ENCODE data around the gene IL1RL1. TPM values are rescaled to one million over a fixed set of nuclear protein-coding genes. Genes with fewer than 3 reads are reported as not detected.
"Not testable (repeated sequence)": the region's sequence is repeated elsewhere in the genome, so short reads cannot be mapped to it uniquely, and the experiment has no call there.

The IL1RL1 gene
- total RNA-seq, 4 donors from 2014 or later = 0.98 to 6.6 (median 1.2) TPM

- Histone ChIP-seq H3K4me1 (no peaks in the 10 kb centered on the region), H3K36me3 (no peaks in the 10 kb centered on the region), H3K4me3 (no peak overlapping the region), H3K27me3 (no peaks in the 10 kb centered on the region), H3K9me3 (no peaks in the 10 kb centered on the region), H3K27ac (no peak overlapping the region)
- 89% methylated on average over 2 of the region's 2 CpGs for WGBS
- TF ChIP-seq CTCF (IDR thresholded peaks at IDR 0.05) = no peak
- no peak for TF ChIP-seq POLR2A (IDR thresholded peaks at IDR 0.05)
- no peak for TF ChIP-seq POLR2AphosphoS5 (IDR thresholded peaks at IDR 0.05)
- no peak for TF ChIP-seq EP300 (IDR thresholded peaks at IDR 0.05)
- no peak for DNase-seq (ENCODE audit: low spot score in 2 of 2)
Measured at GRCh38 chr2:102318437-102318836, 7.1 kb downstream of the IL1RL1 start.

DNA sequence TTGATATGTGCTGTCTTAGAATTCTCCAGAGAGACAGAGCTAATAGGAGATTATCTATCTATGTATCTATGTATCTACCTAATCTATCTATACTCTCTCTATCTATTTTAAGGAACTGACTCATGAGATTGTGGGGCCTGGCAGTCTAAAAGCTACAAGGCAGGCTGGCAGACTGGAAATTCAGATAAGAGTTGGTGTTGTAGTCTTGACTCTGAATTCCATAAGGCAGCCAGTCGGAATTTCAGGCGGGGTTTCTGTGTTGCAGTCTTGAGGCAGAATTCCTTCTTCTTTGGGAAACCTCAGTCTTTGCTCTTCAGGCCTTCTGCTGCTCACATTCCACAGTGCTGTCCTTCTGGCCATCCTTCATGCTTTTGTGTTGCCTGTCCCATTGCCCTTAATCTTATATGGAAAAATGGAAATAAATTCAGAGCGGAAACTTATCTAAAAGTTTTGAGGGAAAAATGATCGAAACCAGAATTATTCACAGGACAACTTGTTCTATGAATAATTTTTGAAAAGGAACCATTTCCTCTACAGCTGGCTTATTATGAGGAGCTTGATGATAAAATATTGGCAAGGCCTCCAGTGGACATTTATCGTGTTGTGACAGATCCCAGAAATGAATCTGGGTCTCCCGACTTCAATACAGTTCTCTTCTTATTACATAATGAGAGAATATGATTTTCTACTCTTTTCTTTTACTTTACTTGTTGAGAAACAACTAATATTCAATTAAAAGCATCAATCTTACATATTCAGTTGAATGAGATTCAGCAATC, 10.8 kb downstream of the IL1RL1 start:
- no peak for DNase-seq (ENCODE audit: low spot score in 2 of 2)

GRCh38 chr2:102324914-102325313, 13.6 kb downstream of the IL1RL1 start:
- H3K27ac ChIP-seq; H3K4me3 ChIP-seq; DNase-seq (ENCODE audit: low spot score in 2 of 2); H3K27me3 ChIP-seq; H3K36me3 ChIP-seq; H3K9me3 ChIP-seq; H3K4me1 ChIP-seq: not testable (repeated sequence)
- 94% methylated on average over 2 of the region's 5 CpGs for WGBS

More for the DNA sequence above, 10.8 kb downstream of the IL1RL1 start:
- TF ChIP-seq POLR2A (IDR thresholded peaks at IDR 0.05) (no peak), POLR2AphosphoS5 (IDR thresholded peaks at IDR 0.05) (no peak), CTCF (IDR thresholded peaks at IDR 0.05) (no peak), EP300 (IDR thresholded peaks at IDR 0.05) (no peak)
- Histone ChIP-seq H3K4me1 (no peaks in the 10 kb centered on the region), H3K27me3 (no peaks in the 10 kb centered on the region), H3K4me3 (no peak overlapping the region), H3K27ac (no peak overlapping the region), H3K9me3 (no peaks in the 10 kb centered on the region), H3K36me3 (no peaks in the 10 kb centered on the region)
- 55% methylated on average over 6 of the region's 6 CpGs for WGBS

DNA sequence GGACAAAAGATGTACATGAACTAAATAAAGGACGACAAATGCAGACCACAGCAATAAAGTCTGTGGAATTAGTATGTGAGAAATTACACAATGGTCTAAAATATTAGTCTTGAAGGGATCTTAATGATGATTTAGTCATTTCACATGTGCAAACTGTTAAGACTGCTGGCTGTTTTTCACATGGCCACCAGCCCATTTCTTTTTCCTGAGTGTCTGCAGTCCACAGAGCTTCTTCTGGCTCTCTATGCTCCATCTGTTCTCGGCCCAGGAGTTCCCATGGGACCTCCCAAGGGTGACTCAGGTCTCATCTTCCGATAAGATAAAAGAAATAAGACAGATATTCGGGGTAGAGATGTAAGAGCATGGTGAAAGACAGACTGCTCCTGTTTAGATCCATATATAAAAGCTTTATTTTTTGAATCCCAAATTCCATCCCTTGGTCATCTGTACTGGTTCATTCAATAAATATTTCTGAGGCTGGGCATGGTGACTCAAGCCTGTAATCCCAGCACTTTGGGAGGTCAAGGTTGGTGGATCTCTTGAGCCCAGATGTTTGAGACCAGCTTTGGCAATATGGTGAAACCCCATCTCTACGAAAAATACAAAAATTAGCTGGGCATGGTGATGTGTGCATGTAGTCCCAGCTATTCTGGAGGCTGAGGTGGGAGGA, 20.1 kb downstream of the IL1RL1 start:
- H3K27me3 ChIP-seq = no peaks in the 10 kb centered on the region
- H3K4me3 ChIP-seq = no peak overlapping the region
- H3K36me3 ChIP-seq = no peaks in the 10 kb centered on the region
- TF ChIP-seq POLR2AphosphoS5 (IDR thresholded peaks at IDR 0.05) (no peak), EP300 (IDR thresholded peaks at IDR 0.05) (no peak), POLR2A (IDR thresholded peaks at IDR 0.05) (no peak), CTCF (IDR thresholded peaks at IDR 0.05) (no peak)
- peaks cover 2% of the 10 kb centered on the region for H3K4me1 ChIP-seq
- WGBS = 65% methylated on average over 5 of the region's 5 CpGs
- no peak overlapping the region for H3K27ac ChIP-seq
- DNase-seq (ENCODE audit: low spot score in 2 of 2) = no peak
- H3K9me3 ChIP-seq = no peaks in the 10 kb centered on the region

DNA sequence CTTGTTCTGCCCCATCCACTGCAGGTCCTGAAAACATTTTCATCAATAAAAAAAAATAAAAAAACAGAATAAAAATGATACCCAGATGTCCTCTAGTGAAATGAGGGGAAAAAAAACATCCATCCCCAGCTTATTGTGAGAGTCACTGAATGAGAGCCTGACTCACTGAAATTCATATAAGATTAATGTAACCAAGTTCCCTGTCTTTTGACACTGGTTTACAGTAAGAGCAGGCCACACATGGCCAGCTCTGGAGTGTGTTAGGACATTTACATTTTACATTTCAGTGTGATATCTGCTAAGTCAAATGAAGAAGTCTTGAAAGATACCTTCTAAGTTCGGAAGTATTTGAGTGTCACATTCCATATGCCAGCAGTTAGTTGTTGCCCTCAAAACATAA, 23.1 kb downstream of the IL1RL1 start:
- Histone ChIP-seq H3K4me3 (no peak overlapping the region), H3K27me3 (no peaks in the 10 kb centered on the region), H3K27ac (no peak overlapping the region), H3K9me3 (no peaks in the 10 kb centered on the region), H3K4me1 (peaks cover 12% of the 10 kb centered on the region), H3K36me3 (no peaks in the 10 kb centered on the region)
- DNase-seq (ENCODE audit: low spot score in 2 of 2) = no peak
- TF ChIP-seq POLR2A (IDR thresholded peaks at IDR 0.05) = no peak
- no peak for TF ChIP-seq CTCF (IDR thresholded peaks at IDR 0.05)
- TF ChIP-seq POLR2AphosphoS5 (IDR thresholded peaks at IDR 0.05) = no peak
- TF ChIP-seq EP300 (IDR thresholded peaks at IDR 0.05) = no peak
- WGBS = 92% methylated on average over 1 of the region's 1 CpG

Data from suprapubic skin (tissue), 4 donors.